Neural crest cell (in vitro differentiated cells): Measurements from ENCODE around the gene LPAR6. TPM values are rescaled to one million over a fixed set of nuclear protein-coding genes. Genes with fewer than 3 reads are reported as not detected.

Experiments used
- DNase-seq: peaks from one replicate; pipeline ENCODE4 v3.0.0; 2021; ENCODE audit warnings: low read depth, mixed read lengths, low spot score
- H3K27ac Mint-ChIP-seq: one replicate; pipeline ENCODE4 v1.8.0; 2021; ENCODE audit warnings: mild to moderate bottlenecking, mixed read lengths; ENCODE audit not compliant: unreplicated experiment
- H3K27me3 Mint-ChIP-seq: 2 replicates; pipeline ENCODE4 v1.8.0; 2021; ENCODE audit warnings: low read depth, mild to moderate bottlenecking, mixed read lengths
- H3K36me3 Mint-ChIP-seq: 2 replicates; pipeline ENCODE4 v1.8.0; 2021; ENCODE audit warnings: low read depth, mild to moderate bottlenecking, mixed read lengths
- H3K4me1 Mint-ChIP-seq: 2 replicates; pipeline ENCODE4 v1.8.0; 2021; ENCODE audit warnings: mixed read lengths
- H3K4me3 Mint-ChIP-seq: one replicate; pipeline ENCODE4 v1.8.0; 2021; ENCODE audit warnings: mild to moderate bottlenecking, mixed read lengths
- H3K9me3 Mint-ChIP-seq: 2 replicates; pipeline ENCODE4 v1.8.0; 2021; ENCODE audit warnings: mixed read lengths
- total RNA-seq: library from RNA; stranded (reverse); gene quantifications from 2 replicates; pipeline ENCODE4 v1.2.1, GENCODE V29; 2021
- TF ChIP-seq, protein P1 (sequence below): fragments of 200-600 bp; sonication (generic); conservative IDR thresholded peaks from 2 replicates; pipeline ENCODE4 v1.5.0; 2021; ENCODE audit warnings: antibody characterized with exemption, mild to moderate bottlenecking

LPAR6 gene
- total RNA-seq, 1 donor from 2014 or later: 22.3 TPM

DNA sequence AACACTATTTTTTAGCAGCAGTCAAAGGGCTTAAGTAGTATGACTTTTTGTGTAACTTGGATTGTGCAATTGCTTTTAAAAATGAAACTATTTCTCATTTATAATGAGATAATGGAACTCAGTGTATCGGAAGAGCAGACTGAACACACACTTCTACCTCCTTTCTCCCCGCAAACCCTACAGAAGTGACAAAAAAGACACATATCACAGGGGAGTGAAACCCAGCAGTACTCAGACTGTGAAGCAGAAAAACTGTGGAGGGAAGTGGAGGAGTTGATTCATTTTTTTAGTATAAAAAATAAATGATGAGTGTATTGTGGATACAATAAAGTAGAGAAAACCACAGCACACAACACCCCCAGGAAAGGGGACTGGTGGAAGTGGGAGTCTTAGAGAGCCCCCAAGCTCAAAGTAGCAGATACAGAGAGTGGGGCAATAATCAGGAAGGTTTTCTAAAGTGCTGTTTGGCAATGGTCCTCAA lies 9.7 kb downstream of the LPAR6 start:
- no peaks in the 10 kb centered on the region for H3K27me3 Mint-ChIP-seq
- no peaks in the 10 kb centered on the region for H3K9me3 Mint-ChIP-seq

DNA sequence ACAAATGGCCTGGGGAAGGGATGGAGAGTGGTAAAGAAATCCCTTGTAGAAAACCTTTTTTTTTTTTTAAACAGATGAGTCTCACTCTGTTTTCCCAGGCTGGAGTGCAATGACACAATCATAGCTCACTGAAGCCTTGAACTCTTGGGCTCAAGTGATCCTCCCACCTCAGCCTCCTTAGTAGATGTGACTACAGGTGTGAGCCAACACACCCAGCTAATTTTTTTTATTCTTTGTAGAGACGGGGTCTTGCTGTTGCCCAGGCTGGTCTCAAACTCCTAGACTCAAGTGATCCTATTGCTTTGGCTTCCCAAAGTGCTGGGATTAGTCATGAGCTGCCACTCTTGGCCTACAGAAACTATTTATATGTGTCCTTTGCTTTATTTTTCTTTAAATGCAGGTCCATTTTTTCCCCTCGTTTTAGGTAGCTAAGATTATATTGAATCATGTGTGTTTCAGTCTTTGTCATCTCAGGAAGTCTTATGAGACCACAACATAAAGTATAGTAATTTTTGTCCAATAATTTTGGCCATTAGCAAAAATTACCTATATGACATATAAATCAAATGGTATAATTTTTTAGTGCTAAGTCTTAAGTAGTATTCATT lies 10.5 kb downstream of the LPAR6 start:
- TF ChIP-seq, protein P1, sequence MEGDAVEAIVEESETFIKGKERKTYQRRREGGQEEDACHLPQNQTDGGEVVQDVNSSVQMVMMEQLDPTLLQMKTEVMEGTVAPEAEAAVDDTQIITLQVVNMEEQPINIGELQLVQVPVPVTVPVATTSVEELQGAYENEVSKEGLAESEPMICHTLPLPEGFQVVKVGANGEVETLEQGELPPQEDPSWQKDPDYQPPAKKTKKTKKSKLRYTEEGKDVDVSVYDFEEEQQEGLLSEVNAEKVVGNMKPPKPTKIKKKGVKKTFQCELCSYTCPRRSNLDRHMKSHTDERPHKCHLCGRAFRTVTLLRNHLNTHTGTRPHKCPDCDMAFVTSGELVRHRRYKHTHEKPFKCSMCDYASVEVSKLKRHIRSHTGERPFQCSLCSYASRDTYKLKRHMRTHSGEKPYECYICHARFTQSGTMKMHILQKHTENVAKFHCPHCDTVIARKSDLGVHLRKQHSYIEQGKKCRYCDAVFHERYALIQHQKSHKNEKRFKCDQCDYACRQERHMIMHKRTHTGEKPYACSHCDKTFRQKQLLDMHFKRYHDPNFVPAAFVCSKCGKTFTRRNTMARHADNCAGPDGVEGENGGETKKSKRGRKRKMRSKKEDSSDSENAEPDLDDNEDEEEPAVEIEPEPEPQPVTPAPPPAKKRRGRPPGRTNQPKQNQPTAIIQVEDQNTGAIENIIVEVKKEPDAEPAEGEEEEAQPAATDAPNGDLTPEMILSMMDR: no peak
- Mint-ChIP-seq H3K4me3 (no peak overlapping the region), H3K4me1 (peaks cover 14% of the 10 kb centered on the region)

More for the DNA sequence above, 9.7 kb downstream of the LPAR6 start:
- H3K27ac Mint-ChIP-seq: no peak overlapping the region
- TF ChIP-seq, protein P1: no peak
- peaks cover 13% of the 10 kb centered on the region for H3K4me1 Mint-ChIP-seq
- no peak for DNase-seq
- no peak overlapping the region for H3K4me3 Mint-ChIP-seq
- peaks cover 6% of the 10 kb centered on the region for H3K36me3 Mint-ChIP-seq

DNA sequence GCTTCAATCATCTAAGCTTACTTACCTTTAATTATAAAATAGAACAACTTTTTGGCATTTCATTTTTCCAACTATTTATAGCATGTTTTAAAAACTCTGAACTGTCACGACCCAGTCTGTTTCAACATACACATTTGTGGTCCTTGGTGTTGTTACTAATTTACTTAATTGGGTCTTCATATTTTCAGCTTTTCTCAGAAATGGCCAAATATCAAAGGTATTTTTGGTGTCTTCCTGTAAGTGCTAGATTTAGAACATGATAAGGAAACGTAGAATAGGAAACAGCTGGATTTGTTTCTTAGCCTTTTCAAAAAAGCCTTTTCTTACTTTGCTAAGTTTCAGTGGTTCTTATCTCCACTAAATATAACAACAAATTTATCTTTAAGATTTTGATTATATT lies 11.4 kb downstream of the LPAR6 start:
- H3K27ac Mint-ChIP-seq: no peak overlapping the region

More for the DNA sequence above, 10.5 kb downstream of the LPAR6 start:
- no peak for DNase-seq
- Mint-ChIP-seq H3K9me3 (no peaks in the 10 kb centered on the region), H3K36me3 (peaks cover 6% of the 10 kb centered on the region), H3K27ac (no peak overlapping the region), H3K27me3 (no peaks in the 10 kb centered on the region)

DNA sequence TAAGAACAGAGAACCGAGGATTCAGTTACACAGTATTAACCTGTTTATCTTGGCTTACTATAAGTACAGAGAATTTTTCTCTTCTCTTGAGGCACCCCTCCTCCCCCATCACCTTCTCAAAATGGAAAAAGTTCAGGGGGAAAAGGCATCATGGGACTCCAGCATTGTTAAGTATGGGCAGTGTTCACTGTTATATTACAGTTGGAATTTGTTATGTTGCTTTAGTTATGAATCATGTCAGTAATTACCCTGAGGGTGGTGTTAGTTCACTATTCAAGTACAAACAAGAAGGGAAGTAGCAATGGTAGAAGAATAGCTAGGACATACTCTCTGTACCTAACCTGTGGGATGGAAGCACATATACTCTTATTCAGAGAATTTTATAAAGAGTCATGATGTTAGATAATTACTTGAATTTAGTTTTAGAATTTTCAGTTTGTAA lies 12.0 kb downstream of the LPAR6 start:
- H3K27ac Mint-ChIP-seq: peak overlapping the region; percentile 7
- TF ChIP-seq, protein P1: no peak
- H3K4me1 Mint-ChIP-seq: peaks cover 14% of the 10 kb centered on the region
- DNase-seq: no peak
- no peak overlapping the region for H3K4me3 Mint-ChIP-seq
- peaks cover 16% of the 10 kb centered on the region for H3K36me3 Mint-ChIP-seq
- H3K9me3 Mint-ChIP-seq: no peaks in the 10 kb centered on the region
- H3K27me3 Mint-ChIP-seq: no peaks in the 10 kb centered on the region

More for the DNA sequence above, 11.4 kb downstream of the LPAR6 start:
- no peaks in the 10 kb centered on the region for H3K9me3 Mint-ChIP-seq
- H3K4me1 Mint-ChIP-seq: peaks cover 14% of the 10 kb centered on the region
- DNase-seq: no peak
- no peaks in the 10 kb centered on the region for H3K27me3 Mint-ChIP-seq
- TF ChIP-seq, protein P1: no peak
- no peak overlapping the region for H3K4me3 Mint-ChIP-seq
- peaks cover 12% of the 10 kb centered on the region for H3K36me3 Mint-ChIP-seq

DNA sequence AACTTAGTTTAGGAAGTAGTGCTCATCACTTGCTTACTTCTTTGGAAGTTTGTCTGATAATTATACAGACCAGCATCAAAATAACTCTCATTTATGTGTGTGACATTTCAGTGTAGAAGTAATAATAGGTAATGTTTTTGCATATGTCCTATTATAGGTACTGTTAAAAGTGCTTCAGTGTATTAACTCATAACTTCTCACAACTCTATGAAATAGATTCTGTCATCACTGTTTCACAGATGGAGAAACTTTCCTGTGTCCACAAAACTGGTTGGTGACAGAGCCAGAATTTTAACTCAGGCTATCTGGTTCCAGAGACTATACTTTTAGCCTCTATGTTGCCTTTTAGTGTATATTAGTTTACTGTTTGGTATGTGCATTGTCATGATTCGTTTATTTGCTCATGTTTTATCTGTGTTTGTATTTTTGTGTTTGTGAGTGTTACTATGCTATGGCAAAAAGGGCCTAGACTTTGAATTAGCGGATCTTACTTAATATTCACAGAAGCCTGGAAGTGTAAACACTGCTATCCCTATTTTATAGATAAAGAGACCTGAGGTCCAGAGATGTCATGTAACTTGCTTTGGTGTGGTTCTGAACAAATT lies 12.7 kb downstream of the LPAR6 start:
- Mint-ChIP-seq H3K9me3 (peaks cover 5% of the 10 kb centered on the region), H3K4me3 (no peak overlapping the region), H3K4me1 (peaks cover 14% of the 10 kb centered on the region), H3K27me3 (no peaks in the 10 kb centered on the region), H3K27ac (no peak overlapping the region), H3K36me3 (peaks cover 23% of the 10 kb centered on the region)
- TF ChIP-seq, protein P1: no peak
- no peak for DNase-seq
